Coronary artery (tissue), 2 donors: ENCODE results near the gene RNH1.

Source experiments
- DNase-seq: peaks from one replicate; pipeline ENCODE4 v3.0.0-alpha.2; 2017; ENCODE audit warnings: low spot score
- H3K27ac ChIP-seq, 2 donors: fragments of 200-600 bp; sonication (generic); one replicate each; pipeline ENCODE4 v1.5.1; 2016 to 2019
- H3K4me3 ChIP-seq: fragments of 200-600 bp; sonication (generic); 2 replicates; pipeline ENCODE4 v1.5.1; 2016; ENCODE audit warnings: mild to moderate bottlenecking, moderate library complexity
- TF ChIP-seq, protein P1 (sequence below): fragments of 200-600 bp; sonication (generic); IDR thresholded peaks from one replicate; pipeline ENCODE4 v1.5.1; 2019; ENCODE audit warnings: antibody characterized with exemption

RNH1 gene

DNA sequence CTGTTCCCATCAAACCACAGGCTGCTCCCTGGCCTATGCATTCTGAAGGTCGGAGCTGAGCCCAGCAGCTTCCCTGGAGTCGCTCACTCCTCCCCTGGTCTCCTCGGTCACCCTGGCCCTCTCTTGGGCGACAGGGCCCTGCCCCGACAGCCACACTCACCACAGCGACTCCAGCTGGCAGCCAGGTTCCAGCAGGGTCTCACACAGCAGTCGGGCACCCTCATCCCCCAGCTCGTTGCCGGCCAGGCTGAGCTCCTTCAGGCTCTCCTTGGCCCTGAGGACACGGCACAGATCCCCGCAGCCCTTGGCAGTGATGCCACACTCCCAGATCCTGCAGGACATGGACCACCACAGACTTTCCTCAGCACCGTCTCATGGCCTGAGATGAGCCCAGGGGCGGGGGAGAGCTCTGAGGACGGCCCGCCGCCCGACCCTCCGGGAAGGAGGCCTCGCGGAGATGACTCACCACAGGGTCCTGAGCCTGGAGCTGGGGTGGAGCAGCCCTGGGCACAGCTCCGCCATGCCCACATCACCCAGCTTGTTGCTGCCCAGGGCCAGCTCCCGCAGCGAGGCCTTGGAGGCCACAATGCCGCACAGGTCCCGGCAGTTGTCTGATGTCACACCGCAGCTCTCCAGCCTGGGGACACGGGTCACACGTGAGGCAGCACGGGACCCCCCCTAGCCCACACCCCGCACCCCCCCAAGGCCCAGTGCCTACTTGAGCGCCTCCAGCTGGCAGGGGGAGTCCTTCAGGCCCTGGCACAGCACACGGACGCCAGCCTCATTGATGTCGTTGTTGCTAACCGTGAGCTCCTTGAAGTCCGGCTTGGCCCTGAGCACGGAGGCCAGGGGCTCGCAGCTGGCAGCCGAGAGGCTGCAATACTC lies 8.5 kb downstream of the RNH1 start:
- no peak overlapping the region for H3K27ac ChIP-seq
- TF ChIP-seq, protein P1, sequence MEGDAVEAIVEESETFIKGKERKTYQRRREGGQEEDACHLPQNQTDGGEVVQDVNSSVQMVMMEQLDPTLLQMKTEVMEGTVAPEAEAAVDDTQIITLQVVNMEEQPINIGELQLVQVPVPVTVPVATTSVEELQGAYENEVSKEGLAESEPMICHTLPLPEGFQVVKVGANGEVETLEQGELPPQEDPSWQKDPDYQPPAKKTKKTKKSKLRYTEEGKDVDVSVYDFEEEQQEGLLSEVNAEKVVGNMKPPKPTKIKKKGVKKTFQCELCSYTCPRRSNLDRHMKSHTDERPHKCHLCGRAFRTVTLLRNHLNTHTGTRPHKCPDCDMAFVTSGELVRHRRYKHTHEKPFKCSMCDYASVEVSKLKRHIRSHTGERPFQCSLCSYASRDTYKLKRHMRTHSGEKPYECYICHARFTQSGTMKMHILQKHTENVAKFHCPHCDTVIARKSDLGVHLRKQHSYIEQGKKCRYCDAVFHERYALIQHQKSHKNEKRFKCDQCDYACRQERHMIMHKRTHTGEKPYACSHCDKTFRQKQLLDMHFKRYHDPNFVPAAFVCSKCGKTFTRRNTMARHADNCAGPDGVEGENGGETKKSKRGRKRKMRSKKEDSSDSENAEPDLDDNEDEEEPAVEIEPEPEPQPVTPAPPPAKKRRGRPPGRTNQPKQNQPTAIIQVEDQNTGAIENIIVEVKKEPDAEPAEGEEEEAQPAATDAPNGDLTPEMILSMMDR: no peak
- no peak for DNase-seq

DNA sequence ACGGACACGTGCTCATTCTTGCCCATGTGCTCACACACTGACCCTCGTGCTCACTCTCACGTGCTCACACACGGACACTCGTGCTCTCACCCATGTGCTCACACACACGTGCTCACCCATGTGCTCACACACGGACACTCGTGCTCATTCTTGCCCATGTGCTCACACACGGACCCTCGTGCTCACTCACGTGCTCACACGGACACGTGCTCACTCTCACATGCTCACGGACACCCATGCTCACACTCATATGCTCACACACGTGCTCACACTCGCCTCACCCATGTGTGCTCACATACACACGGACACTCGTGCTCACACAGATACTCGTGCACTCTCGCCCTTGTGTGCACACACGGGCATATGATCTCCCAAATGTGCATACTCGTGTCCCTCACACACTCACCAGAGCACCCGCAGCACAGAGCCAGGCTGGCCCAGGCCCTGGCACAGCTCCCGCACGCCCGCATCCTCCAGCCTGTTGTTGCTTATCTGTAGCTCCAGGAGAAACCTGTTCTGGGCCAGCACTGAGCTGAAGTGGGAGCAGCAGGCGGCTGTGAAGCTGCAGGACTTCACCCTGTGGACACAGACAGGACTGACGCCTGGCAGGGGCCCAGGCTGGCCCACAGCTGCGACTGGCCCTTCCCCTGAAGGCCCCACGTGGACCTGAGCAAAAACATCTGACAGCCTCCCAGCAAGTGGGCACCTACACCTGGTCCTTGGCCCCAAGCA lies 9.3 kb downstream of the RNH1 start:
- Histone ChIP-seq H3K27ac (no peak overlapping the region), H3K4me3 (no peak overlapping the region)
- TF ChIP-seq, protein P1: no peak
- DNase-seq: no peak

More for the DNA sequence above, 8.5 kb downstream of the RNH1 start:
- no peak overlapping the region for H3K4me3 ChIP-seq

DNA sequence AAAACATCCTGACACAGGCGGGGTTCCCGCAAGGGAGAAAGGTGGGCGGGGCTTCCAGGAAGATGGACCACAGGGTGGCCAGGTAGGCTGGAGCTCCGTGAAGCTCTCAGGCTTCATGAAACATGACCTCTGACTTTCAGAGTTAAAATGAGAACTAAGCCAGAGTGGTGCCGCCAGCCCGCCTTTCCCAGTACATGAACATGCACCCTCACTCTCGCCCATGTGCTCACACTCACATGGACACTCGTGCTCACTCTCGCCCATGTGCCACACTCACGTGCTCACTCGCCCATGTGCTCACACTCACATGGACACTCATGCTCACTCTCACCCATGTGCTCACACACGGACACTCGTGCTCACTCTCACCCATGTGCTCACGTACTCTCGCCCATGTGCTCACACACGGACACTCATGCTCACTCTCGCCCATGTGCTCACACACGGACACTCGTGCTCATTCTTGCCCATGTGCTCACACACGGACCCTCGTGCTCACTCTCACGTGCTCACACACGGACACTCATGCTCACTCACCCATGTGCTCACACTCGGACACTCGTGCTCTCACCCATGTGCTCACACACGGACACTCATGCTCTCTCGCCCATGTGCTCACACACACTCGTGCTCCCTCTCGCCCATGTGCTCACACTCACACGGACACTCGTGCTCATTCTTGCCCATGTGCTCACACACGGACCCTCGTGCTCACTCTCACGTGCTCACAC lies 10.0 kb downstream of the RNH1 start:
- TF ChIP-seq, protein P1: no peak
- DNase-seq: no peak
- Histone ChIP-seq H3K27ac (no peak overlapping the region), H3K4me3 (no peak overlapping the region)

DNA sequence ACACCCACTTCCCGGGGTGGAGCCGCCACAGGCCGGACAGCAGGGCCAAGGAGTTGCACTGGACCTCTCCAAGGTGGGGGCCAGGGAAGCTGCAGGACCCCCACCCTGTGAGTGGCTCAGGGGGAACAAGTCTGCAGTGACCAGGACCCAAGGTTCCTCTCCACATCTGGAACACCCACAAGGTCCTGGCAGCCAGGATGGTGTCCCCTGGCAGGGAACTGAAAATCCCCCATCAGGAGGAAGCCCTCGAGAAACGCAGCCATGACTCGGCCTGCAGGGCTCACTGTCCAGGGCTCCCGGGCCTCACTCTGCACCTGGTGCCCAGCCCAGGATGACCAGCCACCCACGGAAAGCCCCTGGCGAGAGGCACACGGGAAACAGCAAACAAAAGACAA lies 11.5 kb downstream of the RNH1 start:
- TF ChIP-seq, protein P1: no peak
- Histone ChIP-seq H3K4me3 (no peak overlapping the region), H3K27ac (no peak overlapping the region)
- DNase-seq: no peak

DNA sequence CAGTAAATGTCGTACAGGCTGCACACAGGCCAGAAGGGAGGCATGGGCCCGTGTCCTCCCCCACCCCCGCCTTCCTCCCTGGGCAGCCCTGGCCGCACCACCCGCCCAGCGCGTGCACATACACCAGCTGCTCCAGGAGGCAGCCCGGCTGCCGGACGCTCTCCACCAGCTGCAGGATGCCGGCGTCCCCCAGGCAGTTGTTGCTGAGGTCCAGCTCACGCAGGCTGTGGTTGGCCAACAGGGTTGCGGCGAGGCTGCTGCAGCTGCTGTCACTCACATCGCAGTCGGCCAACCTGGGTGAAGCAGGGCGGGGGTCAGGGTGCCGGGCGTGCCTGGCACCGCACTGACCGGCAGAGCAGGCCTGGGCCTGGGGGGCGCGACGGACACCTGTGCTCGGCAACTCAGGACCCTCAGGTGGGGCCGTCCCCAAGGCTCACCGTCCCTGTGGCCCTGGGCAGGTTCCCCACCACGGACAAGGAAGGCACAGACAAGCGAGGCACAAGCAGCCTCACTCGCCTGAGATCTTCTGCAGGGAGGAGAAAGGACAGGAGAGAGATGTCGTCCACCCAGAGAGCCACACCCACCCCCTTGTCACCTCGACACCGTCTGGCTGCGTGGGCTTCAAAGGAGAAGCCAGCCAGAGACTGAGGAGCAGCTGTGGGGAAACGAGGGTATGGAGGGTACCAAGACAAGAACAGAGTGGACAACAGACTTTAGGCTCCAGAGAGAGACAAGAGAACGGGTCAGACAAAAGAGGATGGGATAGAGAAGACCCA lies 12.1 kb downstream of the RNH1 start:
- DNase-seq: no peak
- Histone ChIP-seq H3K4me3 (no peak overlapping the region), H3K27ac (no peak overlapping the region)
- TF ChIP-seq, protein P1: no peak

DNA sequence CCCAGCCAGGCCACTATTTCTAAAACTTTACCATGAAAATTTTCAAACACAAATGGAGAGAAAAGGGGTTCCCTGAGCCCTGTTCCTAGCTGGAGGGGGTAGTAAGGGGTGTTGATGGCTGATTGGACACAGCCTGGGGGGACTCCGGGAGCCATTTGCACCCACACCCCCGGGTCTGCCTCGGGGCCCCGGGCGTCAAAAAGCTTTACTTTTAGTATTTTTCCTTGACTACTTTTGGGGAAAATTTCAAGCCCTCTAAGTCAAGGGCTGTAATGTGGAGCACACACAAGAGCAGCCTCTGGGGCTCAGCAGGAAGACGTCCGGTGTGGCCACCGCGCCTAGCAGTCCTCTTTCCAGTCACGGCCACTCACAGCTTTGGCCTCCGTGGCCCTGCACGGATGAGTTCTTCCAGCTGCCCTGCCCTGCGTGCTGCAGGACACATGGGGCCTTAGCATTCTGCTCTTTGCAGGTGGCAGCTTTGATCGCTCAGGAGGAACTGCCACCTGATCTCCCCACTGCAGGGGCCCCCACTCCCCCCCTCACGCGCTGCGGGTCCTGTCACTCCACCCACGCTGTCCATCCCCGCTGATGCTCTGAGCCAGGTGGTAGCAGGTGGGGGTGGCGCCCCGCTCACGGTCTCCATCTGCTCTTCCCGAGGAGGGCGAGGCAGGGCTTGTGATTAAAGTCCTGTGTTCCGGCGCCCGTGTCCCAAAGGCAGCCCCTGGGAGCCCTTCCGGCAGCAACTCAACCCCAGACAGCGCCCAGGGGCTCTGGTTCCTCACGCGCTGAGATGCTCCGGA lies 14.4 kb downstream of the RNH1 start:
- Histone ChIP-seq H3K27ac (no peak overlapping the region), H3K4me3 (no peak overlapping the region)
- DNase-seq: no peak
- TF ChIP-seq, protein P1: no peak
